Endothelial cell of umbilical vein (primary cell): ENCODE measurements around the gene BRME1. TPM values are rescaled to one million over a fixed set of nuclear protein-coding genes. Genes with fewer than 3 reads are reported as not detected.

Experiments used
- BruUV-seq: library from RNA; stranded (reverse); fragments of 400-500 nt; replicated peaks from 2 replicates; lab custom pipeline; 2021; lab: Mats Ljungman, UMichigan
- CTCF ChIA-PET: fragments of 300-600, 350-600 bp; sonication (Branson Sonifier 250); formaldehyde crosslinking; loops from one replicate; lab custom pipeline; 2021; ENCODE audit warnings: antibody characterized with exemption, inconsistent platforms; lab: Charles Lee
- POLR2A ChIA-PET: fragments of 300-600, 350-600 bp; sonication (Branson Sonifier 250); formaldehyde crosslinking; loops from one replicate; lab custom pipeline; 2021; ENCODE audit warnings: antibody characterized with exemption, inconsistent platforms; lab: Charles Lee
- DNase-seq: peaks from one replicate; pipeline ENCODE4 v3.0.0-alpha.2; 2011; ENCODE audit warnings: low read depth, low spot score
- FAIRE-seq: peaks from 2 replicates; lab custom pipeline; 2011; peaks lifted over from hg19 to GRCh38; lab: Jason Lieb, UNC
- H2AFZ ChIP-seq: 2 replicates; pipeline ENCODE4 v1.6.0; 2012; ENCODE audit warnings: low read depth, low read length, control low read depth, inconsistent platforms
- H3K27ac ChIP-seq: 2 replicates; pipeline ENCODE4 v1.5.1; 2011; ENCODE audit warnings: low read depth, mild to moderate bottlenecking, control low read depth, low read length, moderate library complexity; ENCODE audit not compliant: insufficient read depth
- H3K27me3 ChIP-seq, 2 experiments: 2 replicates each; pipeline versions ENCODE4 v1.6.0 to v1.6.1; 2011; ENCODE audit warnings: low read length in 2 of 2, mixed read lengths in 1 of 2; ENCODE audit not compliant: control insufficient read depth in 2 of 2, insufficient read depth in 2 of 2
- H3K36me3 ChIP-seq, 2 experiments: 2 replicates in 1 of 2; 3 replicates in 1 of 2; pipeline ENCODE4 v1.5.1; 2011; ENCODE audit warnings: low read length in 2 of 2, mild to moderate bottlenecking in 1 of 2, moderate library complexity in 1 of 2; ENCODE audit not compliant: control insufficient read depth in 2 of 2, insufficient read depth in 2 of 2; ENCODE audit errors: extremely low read depth in 1 of 2
- H3K4me1 ChIP-seq: 3 replicates; pipeline ENCODE4 v1.5.1; 2011; ENCODE audit warnings: mild to moderate bottlenecking, low read length; ENCODE audit not compliant: control insufficient read depth, insufficient read depth; ENCODE audit errors: extremely low read depth
- H3K4me2 ChIP-seq: 2 replicates; pipeline ENCODE4 v1.6.1; 2011; ENCODE audit warnings: low read length, control low read depth, mixed read lengths; ENCODE audit not compliant: insufficient read depth
- H3K4me3 ChIP-seq, 3 experiments: fragments of 200-600 bp in 1 of 3; sonication (generic), shearing (Covaris generic) in 1 of 3; replicated peaks in 1 of 3; 2 replicates each; pipeline ENCODE4 v1.5.1; 2011 to 2016; ENCODE audit warnings: control low read depth in 3 of 3, low read length in 3 of 3, mild to moderate bottlenecking in 2 of 3, inconsistent platforms in 1 of 3, low read depth in 1 of 3, moderate library complexity in 1 of 3; ENCODE audit not compliant: insufficient read depth in 1 of 3
- H3K79me2 ChIP-seq: 2 replicates; pipeline ENCODE4 v1.6.0; 2012; ENCODE audit warnings: low read length, inconsistent platforms; ENCODE audit not compliant: control insufficient read depth, insufficient read depth
- H3K9ac ChIP-seq: replicated peaks from 2 replicates; pipeline ENCODE3; 2011; ENCODE audit warnings: low read length, control low read depth; ENCODE audit not compliant: insufficient read depth; ENCODE audit errors: extremely low read depth
- H3K9me1 ChIP-seq: replicated peaks from 3 replicates; pipeline ENCODE4 v1.6.0; 2011; ENCODE audit warnings: mild to moderate bottlenecking, low read length; ENCODE audit not compliant: control insufficient read depth, insufficient read depth; ENCODE audit errors: extremely low read depth
- H3K9me3 ChIP-seq: replicated peaks from 2 replicates; pipeline ENCODE4 v1.5.1; 2012; ENCODE audit warnings: low read length, inconsistent platforms; ENCODE audit not compliant: control insufficient read depth, insufficient read depth
- H4K20me1 ChIP-seq: replicated peaks from 2 replicates; pipeline ENCODE3; 2011; ENCODE audit warnings: mild to moderate bottlenecking, low read length; ENCODE audit not compliant: control insufficient read depth, insufficient read depth; ENCODE audit errors: extremely low read depth
- EZH2 ChIP-seq: IDR thresholded peaks from 2 replicates; pipeline ENCODE4 v1.6.1; 2012; ENCODE audit warnings: borderline replicate concordance, low read depth, mild to moderate bottlenecking, moderate library complexity, low read length, inconsistent platforms; ENCODE audit not compliant: severe bottlenecking
- FOS ChIP-seq: IDR thresholded peaks from 2 replicates; pipeline ENCODE4 v1.6.1; 2011; ENCODE audit warnings: mild to moderate bottlenecking, low read length, moderate library complexity, borderline replicate concordance; ENCODE audit not compliant: insufficient read depth
- GATA2 ChIP-seq: IDR thresholded peaks from 2 replicates; pipeline ENCODE4 v1.7.0; 2011; ENCODE audit warnings: low read depth, mild to moderate bottlenecking, moderate library complexity, mixed read lengths, low read length; ENCODE audit not compliant: insufficient read length, insufficient read depth
- JUN ChIP-seq: IDR thresholded peaks from 2 replicates; pipeline ENCODE4 v1.6.1; 2011; ENCODE audit warnings: borderline replicate concordance, low read depth; ENCODE audit not compliant: insufficient read length, insufficient read depth
- MYC ChIP-seq: IDR thresholded peaks from one replicate; pipeline ENCODE4 v1.6.1; 2011; ENCODE audit warnings: mild to moderate bottlenecking, low read depth, low read length
- POLR2A ChIP-seq: IDR thresholded peaks from 2 replicates; pipeline ENCODE4 v1.6.1; 2012; ENCODE audit warnings: low read depth, mild to moderate bottlenecking, control low read depth, low read length
- POLR2AphosphoS5 ChIP-seq: IDR thresholded peaks from 2 replicates; pipeline ENCODE4 v1.6.1; 2012; ENCODE audit warnings: low read depth, mild to moderate bottlenecking, control low read depth, low read length, moderate library complexity; ENCODE audit not compliant: insufficient read depth
- dilution Hi-C: fragments of 300-500 bp; cut with MboI; formaldehyde crosslinking; loops from one replicate; pipeline ENCODE4 v1.15.0; 2019; ENCODE audit warnings: low sequenced_read_pairs; ENCODE audit not compliant: extremely low pct_ligation_motif_present
- intact Hi-C: fragments of 100-400 bp; cut with micrococcal nuclease; formaldehyde crosslinking; loops from one replicate; pipeline ENCODE4 v1.10.0; 2022
- polyA plus RNA-seq, 4 experiments: library from polyadenylated mRNA; depleted of rRNA in 3 of 4; stranded (reverse) in 3 of 4; unstranded in 1 of 4; fragments of >200 nt; gene quantifications; 2 replicates each; pipeline versions ENCODE4 v1.2.1 to v1.2.3, GENCODE V29; 2011 to 2012; ENCODE audit warnings: missing spikeins in 1 of 4
- total RNA-seq: library from RNA; stranded (reverse); gene quantifications from 2 replicates; pipeline ENCODE4 v1.2.3, GENCODE V29; 2021
- TF ChIP-seq, protein P1 (sequence below): IDR thresholded peaks from 2 replicates; pipeline ENCODE4 v1.6.1; 2011; ENCODE audit not compliant: insufficient read depth, insufficient read length
- TF ChIP-seq, protein P2 (sequence below), 2 donors: IDR thresholded peaks; 1 replicate in 1 of 2; 2 replicates in 1 of 2; pipeline ENCODE4 v1.5.1; 2011; ENCODE audit warnings: low read length in 2 of 2, mild to moderate bottlenecking in 2 of 2, moderate library complexity in 2 of 2, control low read depth in 1 of 2, inconsistent platforms in 1 of 2, low read depth in 1 of 2; ENCODE audit not compliant: insufficient read depth in 1 of 2; ENCODE audit errors: extremely low read depth in 1 of 2

BRME1 gene
- total and polyA plus RNA-seq, 2 donors (not counting 3 experiments of a cell fraction or from before 2014, with no cell fraction given): 0.69 to 2.5 TPM

DNA sequence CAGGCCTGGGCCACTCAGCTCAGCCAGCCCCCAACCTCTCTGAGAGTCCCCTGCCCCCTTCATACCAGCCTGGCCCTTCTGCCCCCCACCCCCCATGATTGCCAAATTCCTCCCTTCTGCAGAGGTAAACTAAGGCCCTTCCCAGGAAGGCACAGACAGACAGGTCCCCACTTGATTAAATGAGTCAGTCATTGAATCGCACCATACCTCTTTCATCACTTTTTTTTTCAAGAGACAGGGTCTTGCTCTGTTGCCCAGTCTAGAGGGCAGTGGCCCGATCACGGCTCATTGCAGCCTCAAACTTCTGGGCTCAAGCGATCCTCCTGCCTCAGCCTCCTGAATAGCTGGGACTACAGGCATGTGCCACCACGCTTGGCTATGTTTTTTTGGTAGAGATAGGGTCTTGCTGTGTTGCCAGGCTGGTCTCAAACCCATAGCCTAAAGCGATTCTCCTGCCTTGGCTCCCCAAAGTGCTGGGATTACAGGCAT, 26.3 kb upstream of the BRME1 start:
- H3K4me3 ChIP-seq: no peak overlapping the region
- no peaks in the 10 kb centered on the region for H3K9me3 ChIP-seq
- H3K36me3 ChIP-seq: peaks cover 0 to 2% of the 10 kb centered on the region in 2 experiments
- dilution Hi-C loops: no loop called here
- H3K27me3 ChIP-seq: no peaks in the 10 kb centered on the region
- CTCF ChIA-PET: interaction anchor here (1.3 to 2.0 kb wide), 3 partner anchors 10 to 127 kb away, joined by 3 to 9 read pairs (median 4); no protein-coding TSS in a partner anchor
- DNase-seq: no peak
- no peak overlapping the region for H3K9ac ChIP-seq
- H3K4me1 ChIP-seq: no peaks in the 10 kb centered on the region
- H4K20me1 ChIP-seq: no peaks in the 10 kb centered on the region
- intact Hi-C loops: no loop called here
- H3K79me2 ChIP-seq: no peaks in the 10 kb centered on the region
- no peak overlapping the region for H3K27ac ChIP-seq
- no peak for FAIRE-seq
- no peak overlapping the region for H3K4me2 ChIP-seq
- TF ChIP-seq JUN (no peak), FOS (no peak), POLR2AphosphoS5 (no peak), EZH2 (no peak), POLR2A (no peak), GATA2 (no peak), MYC (no peak)
- TF ChIP-seq, protein P1, sequence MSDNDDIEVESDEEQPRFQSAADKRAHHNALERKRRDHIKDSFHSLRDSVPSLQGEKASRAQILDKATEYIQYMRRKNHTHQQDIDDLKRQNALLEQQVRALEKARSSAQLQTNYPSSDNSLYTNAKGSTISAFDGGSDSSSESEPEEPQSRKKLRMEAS: no peak
- TF ChIP-seq, protein P2, sequence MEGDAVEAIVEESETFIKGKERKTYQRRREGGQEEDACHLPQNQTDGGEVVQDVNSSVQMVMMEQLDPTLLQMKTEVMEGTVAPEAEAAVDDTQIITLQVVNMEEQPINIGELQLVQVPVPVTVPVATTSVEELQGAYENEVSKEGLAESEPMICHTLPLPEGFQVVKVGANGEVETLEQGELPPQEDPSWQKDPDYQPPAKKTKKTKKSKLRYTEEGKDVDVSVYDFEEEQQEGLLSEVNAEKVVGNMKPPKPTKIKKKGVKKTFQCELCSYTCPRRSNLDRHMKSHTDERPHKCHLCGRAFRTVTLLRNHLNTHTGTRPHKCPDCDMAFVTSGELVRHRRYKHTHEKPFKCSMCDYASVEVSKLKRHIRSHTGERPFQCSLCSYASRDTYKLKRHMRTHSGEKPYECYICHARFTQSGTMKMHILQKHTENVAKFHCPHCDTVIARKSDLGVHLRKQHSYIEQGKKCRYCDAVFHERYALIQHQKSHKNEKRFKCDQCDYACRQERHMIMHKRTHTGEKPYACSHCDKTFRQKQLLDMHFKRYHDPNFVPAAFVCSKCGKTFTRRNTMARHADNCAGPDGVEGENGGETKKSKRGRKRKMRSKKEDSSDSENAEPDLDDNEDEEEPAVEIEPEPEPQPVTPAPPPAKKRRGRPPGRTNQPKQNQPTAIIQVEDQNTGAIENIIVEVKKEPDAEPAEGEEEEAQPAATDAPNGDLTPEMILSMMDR (IDR thresholded peaks at IDR 0.05; ENCODE audit: extremely low read depth in 1 of 2, insufficient read depth in 1 of 2, low read depth in 1 of 2, low read length in 2 of 2): no peak
- BruUV-seq: no TSS peak
- no peak overlapping the region for H2AFZ ChIP-seq
- POLR2A ChIA-PET: no interaction called here
- H3K9me1 ChIP-seq: no peaks in the 10 kb centered on the region
